OCI-M2 (cell line): ENCODE results near the gene ARHGDIA.

Experiments used
- DNase-seq: peaks from one replicate; lab custom pipeline; 2025; ENCODE audit not compliant: unreplicated experiment; lab: John Stamatoyannopoulos, UW

The ARHGDIA gene

DNA sequence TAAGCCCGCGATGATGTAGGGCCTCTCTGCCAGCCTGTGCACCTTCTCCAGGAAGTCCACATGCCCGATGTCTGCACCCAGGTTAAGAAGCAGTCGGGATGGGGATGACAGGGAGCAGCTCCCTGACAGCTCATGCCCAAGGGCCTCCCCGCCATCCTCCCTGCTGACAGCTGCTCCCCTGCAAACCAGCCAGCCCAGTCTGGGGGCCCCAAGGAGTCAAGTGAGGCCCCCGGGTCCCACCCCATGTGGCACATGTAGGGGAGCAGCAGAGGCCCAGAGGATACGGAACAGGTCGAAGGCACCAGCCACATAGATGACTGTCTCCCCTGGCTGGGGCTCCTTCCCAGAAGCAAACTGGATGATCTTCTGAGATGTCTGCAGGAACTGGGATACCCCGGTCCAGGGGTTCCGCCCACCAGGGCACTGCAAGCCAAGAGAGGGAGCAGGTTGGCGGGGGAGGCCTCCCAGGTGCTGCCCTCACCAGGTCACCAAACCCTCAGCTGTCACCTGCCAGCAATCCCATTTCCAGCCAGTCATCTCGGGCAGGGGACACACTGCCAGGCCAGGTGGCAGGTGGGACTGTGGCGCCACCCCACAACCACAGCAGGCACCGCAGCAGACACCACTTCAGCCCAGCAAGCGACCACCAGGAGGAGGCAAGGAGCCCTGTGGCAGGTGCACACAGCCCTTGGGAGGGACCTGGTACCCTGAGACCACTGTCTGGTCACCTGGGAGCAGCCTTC lies 35.5 kb upstream of the ARHGDIA start:
- no peak for DNase-seq

GRCh38 chr17:81905993-81906392 lies 34.9 kb upstream of the ARHGDIA start:
- DNase-seq, result no peak

- no peak for DNase-seq
Observed at GRCh38 chr17:81905424-81905875, 34.3 kb upstream of the ARHGDIA start.

GRCh38 chr17:81904600-81905423 lies 33.7 kb upstream of the ARHGDIA start:
- DNase-seq, result no peak

- no peak for DNase-seq
Observed at GRCh38 chr17:81903896-81904599, 32.9 kb upstream of the ARHGDIA start.

DNA sequence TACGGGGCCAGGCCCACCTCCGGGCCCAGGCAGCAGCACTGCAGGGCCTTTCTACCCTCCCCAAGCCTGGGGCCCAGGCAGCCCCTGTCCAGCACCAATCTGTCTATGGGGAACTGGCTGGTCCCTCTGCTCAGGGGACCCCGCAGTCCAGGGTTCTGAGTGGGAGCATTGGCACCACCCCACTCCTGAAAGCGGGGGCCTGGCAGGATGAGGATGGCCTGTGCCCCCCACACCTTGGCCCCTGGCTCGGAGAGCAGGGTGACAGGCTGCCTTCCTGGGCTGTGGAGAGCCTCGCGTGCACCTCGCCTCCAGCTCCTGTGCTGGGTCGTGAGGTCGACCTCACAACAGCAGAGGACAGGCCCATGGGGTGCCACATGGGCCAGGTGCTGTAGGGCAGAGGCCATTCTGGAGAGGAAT lies 32.3 kb upstream of the ARHGDIA start:
- no peak for DNase-seq

- no peak for DNase-seq
Observed at GRCh38 chr17:81902653-81903414, 31.7 kb upstream of the ARHGDIA start.

GRCh38 chr17:81902023-81902652 lies 31.0 kb upstream of the ARHGDIA start, which contains the start of gene NPB:
Gene NPB, plus strand, starts transcription at chr17:81902238. Its CDS starts 40 bp downstream, at chr17:81902278.
- DNase-seq, result no peak

GRCh38 chr17:81901167-81902022 lies 30.3 kb upstream of the ARHGDIA start:
- DNase-seq, result no peak

- no peak for DNase-seq
Observed at GRCh38 chr17:81900181-81900820, 29.2 kb upstream of the ARHGDIA start.

- DNase-seq, result no peak
Observed at GRCh38 chr17:81899514-81900166, 28.5 kb upstream of the ARHGDIA start.

DNA sequence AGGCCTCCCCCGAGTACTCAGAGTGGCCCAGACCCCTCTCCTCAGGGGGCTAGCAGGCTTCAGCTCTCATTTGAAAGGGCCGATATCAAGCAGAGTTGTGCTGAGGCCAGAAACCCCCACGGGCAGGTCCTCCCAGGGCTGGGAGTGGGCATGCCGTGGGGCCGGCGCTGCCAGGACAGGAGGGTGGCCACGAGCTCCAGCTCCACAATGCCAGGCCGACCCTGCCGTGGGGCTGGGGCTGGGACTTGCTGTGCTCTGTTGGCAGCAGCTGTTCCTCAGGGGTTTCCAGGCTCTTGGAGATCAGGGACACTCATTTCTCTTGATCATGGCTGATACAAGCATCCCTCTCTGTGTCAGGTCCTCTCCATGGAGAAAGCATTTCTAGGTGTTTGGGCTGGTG lies 27.7 kb upstream of the ARHGDIA start:
- DNase-seq, result no peak

- no peak for DNase-seq
Observed at GRCh38 chr17:81898029-81898866, 27.1 kb upstream of the ARHGDIA start.

DNA sequence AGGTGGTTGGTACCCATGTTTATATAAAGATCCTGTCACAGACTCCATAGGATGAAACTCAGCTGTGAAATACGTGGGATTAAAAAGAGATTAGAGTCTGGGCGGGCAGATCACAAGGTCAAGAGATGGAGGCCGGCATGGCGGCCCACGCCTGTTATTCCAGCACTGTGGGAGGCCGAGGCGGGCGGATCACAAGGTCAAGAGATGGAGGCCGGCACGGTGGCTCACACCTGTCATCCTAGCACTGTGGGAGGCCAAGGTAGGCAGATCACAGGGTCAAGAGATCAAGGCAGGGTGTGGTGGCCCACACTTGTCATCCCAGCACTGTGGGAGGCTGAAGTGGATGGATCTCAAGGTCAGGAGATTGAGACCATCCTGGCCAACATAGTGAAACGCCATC lies 24.3 kb upstream of the ARHGDIA start:
- DNase-seq, result no peak

GRCh38 chr17:81891303-81891552 lies 20.1 kb upstream of the ARHGDIA start:
- no peak for DNase-seq

- DNase-seq, result no peak
Observed at GRCh38 chr17:81890447-81891302, 19.5 kb upstream of the ARHGDIA start.

DNA sequence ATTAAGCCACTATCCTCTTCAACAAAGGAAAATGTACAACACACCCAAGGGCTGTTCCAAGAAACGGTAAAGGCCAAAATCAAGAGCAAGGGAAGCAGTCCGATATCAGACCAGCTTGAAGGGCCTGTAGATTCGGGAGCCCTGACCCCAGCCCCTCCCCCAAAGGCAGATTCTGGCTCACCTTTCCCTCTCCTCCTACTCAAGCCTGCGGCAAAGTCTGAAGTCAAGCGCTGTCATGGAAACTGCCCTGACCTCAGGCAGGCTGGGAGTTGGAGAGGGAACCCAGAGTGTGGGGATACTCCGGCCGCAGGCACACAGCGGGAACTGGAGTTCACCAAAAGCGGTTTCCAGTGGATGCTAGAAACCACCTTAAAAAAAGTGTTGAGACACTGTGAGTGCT lies 18.5 kb upstream of the ARHGDIA start:
- no peak for DNase-seq
